CD4-positive, alpha-beta T cell treated with Interleukin-4 for 1 hour (primary cell): ENCODE data around the gene PCNX2.
"Not testable (repeated sequence)": the region's sequence is repeated elsewhere in the genome, so short reads cannot be mapped to it uniquely, and the experiment has no call there.

Experiments used
- DNase-seq, 2 donors: peaks; one replicate each; pipeline ENCODE4 v3.0.0-alpha.2; 2020 to 2022

PCNX2 gene

GRCh38 chr1:233042834-233043233 lies 252.7 kb downstream of the PCNX2 start:
- no peak for DNase-seq

DNA sequence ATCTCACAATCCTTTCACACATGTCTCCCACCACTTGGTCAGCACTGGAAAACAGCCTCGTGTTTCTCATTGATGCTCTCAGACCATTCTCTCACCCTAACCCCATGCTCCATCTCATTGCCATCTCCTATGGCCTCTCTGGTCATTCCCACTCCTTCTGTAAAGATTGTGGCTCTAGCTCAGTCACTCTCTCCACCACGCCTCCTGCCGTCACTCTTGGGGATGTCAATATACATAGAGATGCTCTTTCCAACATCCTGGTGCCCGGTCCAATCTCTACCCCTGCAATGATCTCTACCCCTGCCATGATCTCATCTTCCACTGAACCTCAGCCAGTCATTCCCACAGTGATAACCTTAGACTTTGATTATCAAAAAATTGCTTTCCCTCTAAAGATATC lies 255.0 kb downstream of the PCNX2 start:
- no peak for DNase-seq

DNA sequence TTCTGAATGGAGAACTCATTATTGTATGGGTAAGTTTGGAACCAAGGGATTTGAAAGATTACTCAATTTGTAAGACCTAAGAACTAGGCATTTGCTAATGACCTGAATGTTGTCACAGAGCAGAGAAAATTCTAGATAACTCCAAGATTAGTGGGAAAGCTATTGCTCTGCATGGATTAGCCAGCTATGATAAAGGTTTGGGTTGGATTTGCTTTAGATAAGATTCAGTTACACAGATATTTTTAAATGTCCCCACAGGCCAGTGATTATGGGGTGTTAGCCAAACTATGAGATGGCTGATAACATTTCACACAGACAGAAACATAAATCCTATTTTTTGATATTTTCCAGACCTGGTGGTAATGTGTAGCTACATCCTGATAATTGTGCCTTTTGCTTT lies 256.9 kb downstream of the PCNX2 start:
- no peak for DNase-seq

DNA sequence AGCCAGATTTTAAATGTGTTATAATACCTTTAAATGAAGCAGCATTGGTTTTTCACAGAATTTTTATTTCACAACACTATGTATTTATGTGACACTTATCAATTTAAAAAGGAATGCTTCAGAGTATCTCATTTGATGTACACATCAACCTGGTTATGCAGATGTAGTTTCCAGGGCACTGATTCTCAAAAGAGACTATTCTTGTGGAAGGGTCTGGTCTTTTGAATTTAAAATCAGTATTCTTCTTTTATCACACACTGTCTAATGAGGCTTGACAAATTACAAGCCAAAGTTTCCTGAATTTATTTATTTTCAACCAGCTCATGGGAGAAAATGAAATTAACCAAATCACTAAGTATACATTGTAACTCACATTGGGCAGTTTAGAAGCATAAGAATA lies 257.7 kb downstream of the PCNX2 start:
- no peak for DNase-seq

- no peak for DNase-seq
These were observed 260.7 kb downstream of the PCNX2 start for GRCh38 chr1:233034836-233035235.

DNA sequence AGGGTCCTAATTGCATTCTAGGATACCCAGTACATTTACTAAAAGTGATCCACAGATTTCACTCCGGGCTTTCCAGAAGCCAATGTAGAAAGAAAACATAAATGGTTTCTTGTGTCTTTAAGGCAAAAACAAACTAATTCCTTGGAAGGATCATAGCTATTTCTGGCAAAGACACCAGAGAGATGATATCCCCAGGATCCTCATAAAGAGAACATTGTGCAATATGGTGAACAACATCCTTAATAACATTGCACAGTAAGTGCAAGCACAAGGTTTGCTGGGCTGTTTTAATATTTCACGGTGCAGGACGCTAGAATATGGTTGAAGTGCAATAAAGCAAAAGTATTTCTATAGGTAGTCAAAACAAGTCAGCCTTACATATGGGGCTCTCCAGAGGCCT lies 262.2 kb downstream of the PCNX2 start:
- no peak for DNase-seq

GRCh38 chr1:233032916-233033315 lies 262.6 kb downstream of the PCNX2 start:
- DNase-seq = no peak

DNA sequence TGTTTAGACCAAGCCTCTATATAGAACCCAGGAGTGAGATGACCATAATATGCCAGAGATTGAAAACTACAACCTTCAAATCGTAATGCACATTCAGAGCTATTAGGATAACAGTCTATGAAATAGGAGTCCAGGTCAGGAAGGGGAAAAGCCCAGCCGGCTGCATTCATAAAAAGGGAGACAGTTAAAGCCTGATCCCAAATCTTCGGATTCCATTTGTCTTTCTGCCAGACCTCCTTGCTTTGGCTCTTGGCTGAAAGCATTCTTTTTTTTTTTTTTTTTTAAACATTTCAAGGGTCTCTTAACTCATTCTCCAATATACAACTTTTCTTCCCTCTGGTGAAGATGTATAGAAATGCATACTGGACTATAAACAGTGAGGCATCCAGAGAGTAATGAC lies 264.0 kb downstream of the PCNX2 start:
- DNase-seq = no peak

DNA sequence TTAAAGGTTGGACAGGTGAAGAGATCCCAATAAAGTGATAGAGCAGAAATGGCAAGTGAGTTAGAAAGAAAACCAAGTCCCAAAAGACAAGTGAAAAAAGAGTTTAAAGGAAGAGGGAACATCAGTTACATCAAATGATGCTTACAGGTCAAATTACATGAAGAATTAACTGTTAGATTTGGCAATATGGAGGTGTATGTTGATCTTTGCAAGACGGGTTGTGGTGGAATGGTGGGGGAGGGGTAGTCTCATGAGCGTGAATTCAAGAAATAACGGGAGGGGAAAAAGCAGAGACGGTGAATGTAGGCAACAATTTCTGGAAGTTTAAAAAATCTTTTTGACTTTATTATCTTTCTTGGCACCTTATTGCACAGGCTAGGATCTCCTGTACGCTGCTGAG lies 268.5 kb downstream of the PCNX2 start:
- no peak for DNase-seq

DNA sequence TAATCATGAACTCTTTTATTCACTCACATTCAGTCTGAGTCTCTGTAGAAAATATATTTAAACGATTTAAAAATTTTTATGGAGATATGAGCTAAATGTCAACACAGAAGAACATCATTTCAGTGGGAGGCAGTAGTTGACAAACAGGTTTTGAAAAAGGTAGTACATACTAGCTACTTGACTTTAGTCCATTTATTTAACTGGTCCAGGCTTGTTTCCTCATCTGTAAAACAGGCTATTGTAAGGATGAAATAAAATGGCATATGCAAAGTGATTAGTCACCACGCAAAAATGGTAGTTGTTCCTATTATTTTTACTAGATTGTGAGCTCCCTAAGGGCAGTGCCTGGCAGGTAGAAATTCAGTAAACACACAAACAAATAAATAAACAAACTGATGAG lies 270.0 kb downstream of the PCNX2 start:
- DNase-seq = no peak

GRCh38 chr1:233025157-233025556 lies 270.4 kb downstream of the PCNX2 start:
- no peak for DNase-seq

DNA sequence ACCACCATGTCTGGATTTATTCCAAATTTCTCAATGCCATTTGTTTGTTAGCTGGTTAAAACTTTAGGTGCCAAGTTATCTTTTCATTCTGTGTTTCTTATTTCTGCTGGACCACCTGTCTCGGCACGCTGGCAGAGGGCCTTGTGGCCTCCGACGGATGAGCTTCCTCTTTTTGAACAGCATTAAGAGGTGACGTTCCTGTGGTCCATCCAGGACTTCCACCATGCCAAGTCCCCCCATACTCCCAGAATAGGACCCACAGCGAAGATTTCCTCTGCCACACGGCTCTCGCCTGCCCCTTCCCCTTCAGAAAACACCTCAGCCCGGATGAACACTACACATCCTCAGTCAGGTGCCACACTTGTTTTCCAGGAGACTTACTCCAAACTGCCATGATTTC lies 271.3 kb downstream of the PCNX2 start:
- DNase-seq = no peak

DNA sequence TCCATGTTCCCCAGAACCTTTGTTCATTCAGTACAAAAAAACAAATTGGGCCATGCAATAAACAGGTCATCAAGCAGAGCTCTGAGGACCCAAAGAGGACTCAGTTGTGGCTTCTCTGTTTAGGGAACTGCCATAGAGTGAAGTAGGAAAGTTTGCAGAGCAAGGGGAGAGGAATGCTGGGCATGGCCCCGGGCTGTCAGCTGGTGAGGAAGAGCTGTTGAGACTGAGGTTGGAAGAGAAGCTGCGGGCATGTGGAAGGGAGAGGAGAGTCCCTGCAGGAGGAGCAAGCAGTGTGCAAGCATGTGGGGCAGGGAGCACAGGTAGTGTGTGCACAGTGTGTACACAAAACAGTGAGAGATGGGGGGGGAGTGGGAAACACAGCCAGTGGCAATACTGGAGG lies 273.3 kb downstream of the PCNX2 start:
- no peak for DNase-seq

DNA sequence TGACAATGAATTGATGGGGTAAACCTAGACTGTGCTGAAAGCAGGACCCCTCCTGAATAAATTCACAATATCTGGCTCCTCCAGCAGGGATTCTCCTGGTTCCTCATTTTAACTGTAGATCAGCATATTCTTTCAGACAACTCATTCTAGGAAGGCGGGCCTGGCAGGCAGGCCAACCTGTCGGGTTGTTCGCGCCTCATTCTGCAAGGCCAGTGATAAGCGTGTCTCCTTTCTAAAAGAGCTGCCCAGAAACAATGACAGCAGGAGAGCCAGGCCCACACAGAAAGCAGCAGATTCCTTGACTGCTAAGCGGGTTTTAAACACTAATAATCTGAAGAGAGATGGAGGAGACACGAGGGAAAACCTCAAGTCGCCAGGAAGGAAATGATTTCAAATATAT lies 275.1 kb downstream of the PCNX2 start:
- DNase-seq = no peak

DNA sequence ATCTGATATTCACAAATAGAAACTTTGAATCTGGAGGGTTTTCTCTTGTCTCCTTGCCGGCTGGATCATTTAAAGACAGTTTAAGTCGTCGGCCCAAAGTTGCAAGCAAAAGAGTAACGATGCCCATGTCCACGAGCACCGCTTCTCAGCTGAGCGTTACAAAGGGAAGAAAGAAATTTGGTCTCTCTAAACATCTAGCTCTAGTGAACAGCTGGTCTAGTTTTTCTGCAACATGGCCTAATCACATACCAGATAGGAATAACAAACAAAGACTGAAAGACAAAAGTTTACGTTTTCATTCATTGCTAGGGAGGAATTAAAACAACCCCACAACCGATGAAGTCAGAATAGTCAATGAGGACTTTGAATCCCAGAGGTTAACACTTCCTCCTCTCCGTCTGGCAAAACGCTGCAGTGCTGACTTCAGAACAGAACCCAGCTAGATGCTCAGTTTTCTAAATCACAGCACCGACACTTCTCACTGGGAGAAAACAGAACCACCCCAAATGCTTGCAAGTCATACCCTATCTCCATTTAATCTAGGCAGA lies 275.7 kb downstream of the PCNX2 start:
- DNase-seq = no peak

- no peak for DNase-seq
These were observed 276.4 kb downstream of the PCNX2 start for GRCh38 chr1:233019083-233019482.

GRCh38 chr1:233016798-233017197 lies 278.7 kb downstream of the PCNX2 start:
- no peak for DNase-seq

- no peak for DNase-seq
These were observed 279.6 kb downstream of the PCNX2 start for GRCh38 chr1:233015965-233016364.

GRCh38 chr1:233012021-233012420 lies 283.5 kb downstream of the PCNX2 start:
- no peak for DNase-seq

DNA sequence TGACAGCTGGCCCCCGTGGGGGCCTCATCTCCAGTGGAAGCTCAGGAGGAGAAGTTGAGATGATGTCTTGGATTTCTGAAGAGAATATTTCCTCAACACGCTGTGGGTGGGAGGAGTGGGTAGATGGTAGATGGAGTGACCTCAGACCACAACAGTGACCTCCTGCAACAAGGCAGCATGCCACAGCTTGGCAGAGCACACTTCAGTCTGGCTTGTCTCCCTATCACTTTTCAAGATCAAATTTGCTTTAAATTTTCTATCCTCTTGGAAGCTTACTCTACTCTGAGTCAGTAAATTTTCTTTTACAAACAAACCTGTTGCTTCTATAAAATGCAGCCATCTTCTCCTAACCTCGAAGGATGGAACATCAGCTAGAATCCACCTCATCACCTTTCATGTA lies 285.4 kb downstream of the PCNX2 start:
- DNase-seq = no peak

DNA sequence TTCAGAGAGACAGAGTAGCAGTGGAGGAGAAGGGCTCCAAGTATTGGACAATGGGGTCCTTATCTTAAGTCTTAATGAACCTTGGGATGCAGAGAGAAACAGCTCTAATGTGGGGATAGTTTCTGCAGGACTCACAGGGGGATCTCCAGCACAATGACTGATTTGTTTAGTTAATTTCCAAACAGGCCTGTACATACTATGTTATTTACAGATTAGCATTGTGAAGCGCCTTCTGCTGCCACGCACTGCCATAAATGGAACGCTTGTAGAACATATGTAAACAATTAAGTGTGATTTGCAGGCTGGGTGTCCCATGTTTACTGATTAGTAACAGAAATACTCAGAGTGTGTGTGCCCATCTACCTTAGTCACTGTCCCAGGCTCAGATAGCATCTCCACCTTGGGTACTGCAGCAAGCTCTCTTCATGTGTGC lies 289.0 kb downstream of the PCNX2 start:
- DNase-seq = no peak

DNA sequence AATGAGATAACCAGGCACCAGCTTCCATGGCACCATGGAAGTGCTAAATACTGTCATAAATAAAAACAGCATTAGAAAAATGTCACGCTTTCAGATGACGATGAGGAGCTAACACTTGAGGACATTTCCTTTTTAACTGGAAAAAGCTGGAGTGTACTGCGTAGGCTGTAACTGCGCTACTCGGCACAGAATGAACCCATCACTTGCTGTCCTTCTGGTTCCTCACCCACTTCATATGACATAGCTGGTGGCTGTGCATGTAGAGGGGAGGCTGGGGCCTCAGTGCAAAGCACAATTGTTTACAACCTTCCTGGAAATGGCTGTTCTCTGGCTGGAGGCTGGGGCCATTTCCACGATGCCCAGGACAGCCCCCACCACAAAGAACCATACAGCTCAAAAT lies 289.4 kb downstream of the PCNX2 start:
- no peak for DNase-seq

- DNase-seq = no peak
These were observed 289.8 kb downstream of the PCNX2 start for GRCh38 chr1:233005703-233006102.

DNA sequence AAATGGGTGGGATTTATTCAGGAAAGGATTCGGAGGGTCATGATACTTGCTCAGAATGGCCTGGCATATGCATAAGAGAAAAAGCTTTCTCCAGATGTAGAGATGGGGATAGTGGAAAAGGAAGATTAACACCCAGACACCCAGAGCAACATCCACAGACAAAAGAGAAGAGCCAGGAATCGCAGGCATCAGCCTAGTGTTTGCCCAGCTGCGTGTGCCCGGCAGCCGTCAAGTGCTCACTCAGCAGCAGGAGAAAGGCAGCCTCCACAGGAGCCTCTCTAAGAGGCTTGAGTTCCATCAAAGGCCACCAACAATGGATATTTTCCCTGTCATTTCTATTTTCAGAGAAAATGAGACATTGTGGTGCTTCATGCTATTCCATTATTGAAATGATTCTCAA lies 290.4 kb downstream of the PCNX2 start:
- no peak for DNase-seq

DNA sequence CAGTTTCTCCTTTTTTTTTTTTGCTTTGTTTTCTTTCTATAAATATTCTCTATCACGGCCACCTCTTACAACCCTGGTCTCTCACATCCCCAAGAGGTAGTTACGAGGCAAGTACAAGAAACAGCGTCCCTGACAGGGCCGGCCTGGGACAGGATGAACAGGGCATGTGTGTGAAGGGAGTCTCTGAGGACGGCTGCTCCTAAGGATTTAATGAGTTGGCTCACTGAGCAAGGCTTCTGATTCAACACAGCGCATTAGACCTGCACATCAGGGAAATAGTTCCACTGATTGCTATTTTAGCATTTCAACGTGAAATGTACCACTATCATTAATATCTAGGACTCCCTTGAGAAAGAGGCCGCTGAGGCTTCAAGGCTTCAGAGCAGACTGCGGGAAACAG lies 291.1 kb downstream of the PCNX2 start:
- DNase-seq = no peak

- DNase-seq = not testable (repeated sequence)
These were observed 291.9 kb downstream of the PCNX2 start for GRCh38 chr1:233003638-233004037.
